HG02884 (cell line): ENCODE results near the gene VWA1.
"Not testable (repeated sequence)": the region's sequence is repeated elsewhere in the genome, so short reads cannot be mapped to it uniquely, and the experiment has no call there.

ENCODE experiments used
- ATAC-seq: cut with Tn5 transposase; IDR thresholded peaks from one replicate; pipeline ENCODE4 v1.9.1; 2021; ENCODE audit warnings: mild to moderate bottlenecking, moderate library complexity; ENCODE audit not compliant: unreplicated experiment

VWA1 gene

GRCh38 chr1:1482856-1483255 is 47.4 kb downstream of the VWA1 start:
- ATAC-seq, result no peak

GRCh38 chr1:1483714-1484113 is 48.2 kb downstream of the VWA1 start:
- ATAC-seq, result no peak

DNA sequence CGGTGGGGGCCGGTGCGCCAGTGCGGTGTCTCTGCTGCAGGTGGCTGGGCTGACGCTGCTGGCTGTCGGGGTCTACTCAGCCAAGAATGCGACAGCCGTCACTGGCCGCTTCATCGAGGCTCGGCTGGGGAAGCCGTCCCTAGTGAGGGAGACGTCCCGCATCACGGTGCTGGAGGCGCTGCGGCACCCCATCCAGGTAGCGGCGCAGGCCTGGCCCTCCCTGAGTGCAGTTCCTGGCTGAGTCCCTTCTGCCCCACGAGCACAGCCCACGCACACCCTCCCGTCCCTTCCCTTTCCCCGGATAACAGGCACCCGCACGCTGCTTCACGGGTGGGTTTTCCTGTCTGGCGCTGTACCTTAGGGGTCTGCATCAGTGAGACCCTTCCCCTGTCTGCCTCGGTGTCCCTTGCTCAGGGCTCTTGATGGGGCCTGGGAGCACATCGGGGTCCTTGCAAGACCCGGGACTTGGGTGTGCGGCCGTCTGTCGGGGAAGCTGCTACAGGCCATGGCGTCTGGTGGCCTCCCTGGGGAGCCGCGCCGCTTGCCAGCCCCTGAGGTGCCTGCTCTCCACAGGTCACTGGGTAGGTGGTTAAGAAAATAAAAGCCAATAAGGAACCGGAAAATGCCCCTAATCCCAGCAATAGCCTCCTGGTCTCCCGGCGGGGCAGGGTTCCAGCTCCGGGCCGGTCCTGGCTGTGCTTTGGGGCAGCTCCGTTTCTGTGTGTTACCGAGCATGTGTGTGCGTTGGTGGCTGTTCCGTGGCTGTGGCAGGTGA is 49.7 kb downstream of the VWA1 start:
- ATAC-seq, result not testable (repeated sequence)

DNA sequence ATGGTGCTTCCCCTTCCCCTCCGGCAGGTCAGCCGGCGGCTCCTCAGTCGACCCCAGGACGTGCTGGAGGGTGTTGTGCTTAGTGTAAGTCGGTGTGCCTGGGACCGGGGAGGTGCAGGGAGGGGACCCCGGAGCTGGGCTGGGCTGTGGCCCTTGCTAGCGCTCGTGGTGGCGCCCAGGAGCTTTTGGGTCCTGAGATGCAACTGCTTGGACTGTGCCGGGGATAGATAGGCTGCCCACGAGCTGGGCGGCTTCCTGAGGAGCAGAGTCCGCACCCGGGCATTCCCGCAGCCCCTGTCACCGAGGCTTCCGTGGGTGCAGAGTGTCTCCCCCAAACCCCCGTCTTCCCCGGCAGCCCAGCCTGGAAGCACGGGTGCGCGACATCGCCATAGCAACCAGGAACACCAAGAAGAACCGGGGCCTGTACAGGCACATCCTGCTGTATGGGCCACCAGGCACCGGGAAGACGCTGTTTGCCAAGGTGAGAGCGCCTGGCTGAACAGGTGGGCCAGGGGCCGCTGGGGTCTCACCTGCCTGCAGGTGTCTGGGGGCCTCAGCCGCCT is 50.3 kb downstream of the VWA1 start:
- ATAC-seq, result not testable (repeated sequence)

- no peak for ATAC-seq
Observed at GRCh38 chr1:1487701-1488100, 52.2 kb downstream of the VWA1 start.

GRCh38 chr1:1489231-1489630 is 53.7 kb downstream of the VWA1 start:
- ATAC-seq, result no peak

DNA sequence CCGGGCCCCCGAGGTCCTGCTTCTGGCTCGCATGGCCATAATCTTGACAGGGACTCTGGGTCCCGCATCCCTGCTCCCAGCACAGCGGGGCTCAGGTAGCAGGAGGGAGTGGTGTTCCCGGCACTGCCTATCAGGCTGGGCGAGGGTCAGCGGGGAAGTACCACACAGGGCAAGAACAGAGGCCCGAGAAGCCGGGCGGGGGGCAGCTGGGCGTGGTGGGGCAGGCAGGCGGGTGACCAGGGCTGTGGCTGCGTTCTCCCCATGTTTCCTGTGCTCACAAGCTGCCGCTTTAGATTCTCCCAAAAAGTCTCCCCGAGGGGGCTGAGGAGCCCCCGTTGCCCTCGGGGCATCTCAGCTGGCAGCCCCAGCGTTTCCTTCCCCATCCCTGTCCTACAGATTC is 54.4 kb downstream of the VWA1 start:
- ATAC-seq, result no peak

DNA sequence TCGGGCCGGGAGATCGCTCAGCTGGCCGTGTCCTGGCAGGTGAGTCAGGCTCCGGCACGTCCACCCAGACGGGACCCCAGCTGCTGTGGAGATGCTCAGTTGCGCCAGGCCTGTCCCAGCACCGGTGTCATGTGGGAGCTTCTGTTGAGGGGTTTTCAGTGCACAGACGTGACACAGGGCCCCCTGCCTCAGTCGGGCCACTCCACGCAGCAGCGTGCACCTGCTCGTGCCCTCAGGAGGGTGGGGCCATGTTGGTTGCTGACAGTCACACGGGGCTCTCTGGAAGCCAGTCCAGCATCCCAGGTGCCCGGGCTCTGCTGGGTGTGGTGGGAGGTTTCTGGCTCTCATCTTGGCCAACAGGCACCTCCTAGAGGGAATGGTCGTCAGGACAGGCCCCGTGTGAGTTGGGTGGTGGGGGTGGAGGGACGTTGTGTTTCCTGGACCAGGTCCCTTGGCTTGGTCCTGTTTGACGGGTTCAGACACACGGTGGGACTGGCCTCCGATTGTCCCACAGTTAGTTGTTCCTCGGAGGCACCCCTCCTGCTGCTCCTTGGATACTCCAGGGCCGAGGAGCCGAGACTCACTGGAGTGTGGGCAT is 55.2 kb downstream of the VWA1 start:
- no peak for ATAC-seq

DNA sequence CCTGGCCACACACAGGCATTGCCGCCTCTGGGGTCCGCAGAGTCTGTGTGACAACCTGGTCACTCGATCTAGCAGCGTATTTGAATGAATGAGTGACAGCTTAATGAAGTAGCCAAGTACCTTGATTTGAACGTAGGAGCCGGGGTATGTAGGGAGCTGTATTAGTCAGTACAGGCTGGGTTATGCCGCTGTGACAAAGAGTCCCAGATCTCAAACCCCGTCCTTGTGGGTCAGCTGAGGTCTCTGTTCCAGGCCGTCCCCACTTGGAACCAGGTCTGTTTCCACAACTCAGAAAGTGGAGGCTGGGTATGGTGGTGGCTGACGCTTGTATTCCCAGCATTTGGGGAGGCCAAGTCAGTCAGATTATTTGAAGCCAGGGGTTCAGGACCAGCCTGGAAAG is 56.1 kb downstream of the VWA1 start:
- ATAC-seq, result no peak
